HG03342 (cell line): ENCODE measurements around the gene CEP131.
A peak's percentile ranks its signal among the peaks of the same experiment; 100 is the strongest.

ENCODE experiments used
- ATAC-seq: cut with Tn5 transposase; IDR thresholded peaks from one replicate; pipeline ENCODE4 v1.9.1; 2021; ENCODE audit warnings: mild to moderate bottlenecking, moderate library complexity; ENCODE audit not compliant: unreplicated experiment

The CEP131 gene

GRCh38 chr17:81222906-81223761 lies at the start of gene CEP131:
TSS of gene CEP131 (minus strand) at chr17:81222965. CDS start at chr17:81220056, 2,909 bp downstream.
- peak; percentile 96 for ATAC-seq

DNA sequence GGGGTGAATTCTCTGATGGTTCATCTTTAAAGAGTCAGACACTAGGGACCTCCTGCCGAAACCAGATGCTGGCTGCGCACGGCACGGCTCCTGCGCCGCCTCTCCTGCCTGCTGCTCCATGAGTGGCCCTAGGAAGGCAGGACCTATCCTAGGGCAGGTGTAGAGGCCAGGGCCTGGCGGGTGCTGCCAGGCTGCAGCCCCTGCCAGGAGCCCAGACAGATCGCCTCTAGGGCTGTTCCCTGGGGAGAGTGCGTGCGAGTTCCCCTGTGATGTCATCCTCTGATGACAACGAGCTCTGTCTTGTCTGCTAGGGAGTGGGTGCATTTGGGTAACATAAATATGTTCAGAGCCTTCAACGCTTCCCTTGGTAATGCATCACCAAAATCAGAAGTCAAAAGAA lies 48.5 kb upstream of the CEP131 start:
- no peak for ATAC-seq

DNA sequence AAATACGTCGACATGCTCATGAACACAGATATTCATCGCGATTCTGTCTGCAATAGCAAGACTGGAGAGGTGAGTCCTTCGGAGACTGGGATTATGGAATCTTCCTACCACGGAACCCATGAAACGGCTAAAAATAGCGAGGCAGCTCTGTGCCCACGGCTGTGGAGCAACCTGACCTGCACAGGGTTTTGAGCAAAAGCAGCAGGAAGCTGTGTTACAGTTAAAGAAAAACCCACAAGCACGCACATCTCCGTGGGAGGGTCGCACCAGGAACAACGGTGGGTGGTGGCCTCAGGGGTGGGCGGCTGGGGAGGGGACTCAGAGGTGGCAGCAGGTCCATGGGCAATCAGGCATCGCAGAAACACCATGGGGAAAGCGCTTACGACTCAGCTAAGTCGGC lies 47.5 kb upstream of the CEP131 start:
- ATAC-seq = no peak

DNA sequence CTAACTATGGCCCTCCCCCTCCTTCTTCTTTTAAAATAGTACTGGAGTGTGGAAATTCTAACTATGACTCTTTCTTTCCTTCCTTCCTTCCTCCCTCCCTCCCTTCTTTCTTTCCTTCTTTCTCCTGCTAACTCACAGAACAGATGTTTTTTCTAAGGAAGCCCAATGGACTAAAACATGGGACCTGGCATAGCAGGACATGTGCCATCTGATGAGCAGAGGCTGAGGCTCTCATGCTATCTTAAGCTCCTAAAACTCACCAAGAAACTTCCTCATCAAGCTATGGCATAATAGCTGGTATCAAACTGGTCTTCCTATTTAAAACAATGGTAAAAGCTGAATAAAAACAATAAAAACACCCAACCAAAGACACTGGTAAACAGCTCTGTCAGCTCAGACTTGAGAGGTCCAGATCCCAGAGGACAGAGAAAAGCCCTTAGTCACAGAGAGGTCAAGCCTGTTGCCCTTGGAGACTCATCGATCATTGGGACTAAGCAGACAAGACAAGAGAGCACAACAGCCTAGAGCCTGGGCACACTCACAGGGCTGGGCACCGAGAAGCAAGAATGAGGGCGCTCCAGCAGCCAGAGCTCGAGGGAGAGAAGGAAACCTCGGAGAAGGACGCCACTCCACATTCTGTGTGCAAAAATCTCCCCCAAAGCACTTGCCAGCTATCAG lies 44.8 kb upstream of the CEP131 start:
- no peak for ATAC-seq

GRCh38 chr17:81265576-81265975 lies 42.8 kb upstream of the CEP131 start:
- ATAC-seq = no peak

DNA sequence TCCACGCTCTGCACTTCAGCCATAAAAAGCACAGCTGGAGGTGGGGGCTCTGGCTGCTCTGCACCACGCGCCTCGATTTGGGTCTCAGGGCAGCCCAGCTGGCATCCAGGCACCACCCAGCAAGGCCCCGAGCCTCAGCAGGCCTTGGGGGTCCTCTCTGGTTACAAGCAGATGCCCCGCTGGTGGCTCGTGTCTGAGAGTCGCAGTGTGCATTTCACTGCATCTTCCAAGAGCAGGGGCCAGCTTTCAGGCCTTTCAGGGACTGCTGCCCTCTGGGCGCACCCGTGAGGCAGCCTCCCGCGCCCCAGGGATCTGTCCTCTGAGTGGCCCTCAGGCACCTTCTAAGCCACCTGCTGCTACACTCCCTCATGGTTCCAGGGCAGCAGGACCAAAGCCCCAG lies 41.9 kb upstream of the CEP131 start:
- ATAC-seq = no peak

GRCh38 chr17:81263371-81264181 lies 40.8 kb upstream of the CEP131 start:
- no peak for ATAC-seq

DNA sequence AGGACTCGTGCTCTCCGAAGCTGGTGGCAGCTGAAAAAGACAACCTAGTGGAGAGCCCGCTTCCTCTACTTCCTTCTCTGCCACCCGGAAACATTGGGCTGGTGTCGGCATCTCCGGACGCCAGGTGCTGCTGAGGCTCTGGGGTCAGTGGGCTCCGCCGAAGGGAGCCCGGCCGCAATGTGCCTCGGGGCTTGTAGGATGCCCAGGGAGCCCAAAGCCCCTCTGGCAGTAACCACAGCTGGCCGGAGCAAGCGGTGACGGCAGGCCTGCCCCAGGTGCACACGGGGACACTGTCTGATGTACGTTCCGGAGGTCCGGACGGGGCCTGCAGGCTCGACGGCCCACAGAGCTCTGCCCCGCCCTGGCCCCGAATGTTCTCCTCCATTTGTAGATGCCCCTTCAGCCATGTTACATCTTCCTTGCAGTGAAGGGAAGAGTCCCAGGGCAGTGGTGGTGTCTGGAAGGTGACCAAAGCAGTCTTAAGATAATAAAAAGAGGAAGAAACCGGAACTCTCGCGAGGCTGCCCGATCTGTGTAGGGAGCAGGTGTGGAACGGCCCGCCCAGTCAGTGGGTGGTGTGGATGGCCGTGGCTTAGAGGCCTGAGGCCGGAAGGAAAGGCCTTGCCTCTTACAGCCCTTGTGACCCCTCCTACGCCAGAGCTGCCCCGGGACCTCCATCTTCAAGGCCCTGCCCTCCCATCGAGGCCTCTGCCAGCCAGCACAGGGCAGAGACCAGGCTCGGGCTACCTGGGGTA lies 39.0 kb upstream of the CEP131 start:
- ATAC-seq = no peak

DNA sequence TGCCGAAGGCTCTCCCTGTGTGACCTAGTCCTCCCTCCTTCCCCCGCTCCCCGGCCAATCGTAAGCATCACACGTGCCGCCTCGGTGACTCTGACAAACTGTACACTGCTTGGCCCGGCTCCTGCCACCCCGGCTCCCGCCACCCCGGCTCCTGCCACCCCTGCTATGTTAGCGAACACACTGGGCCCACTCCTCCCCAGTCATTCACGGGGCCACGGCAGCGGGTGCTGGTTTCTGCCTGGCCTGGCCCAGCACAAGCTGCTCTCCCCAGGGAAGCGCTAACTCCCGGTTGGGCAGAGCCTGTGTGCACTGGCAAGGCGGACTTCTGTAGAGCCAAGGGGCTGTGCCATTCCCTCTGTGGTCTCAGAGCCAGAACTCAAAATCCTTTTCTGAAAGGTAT lies 38.3 kb upstream of the CEP131 start:
- ATAC-seq = no peak

GRCh38 chr17:81260641-81261040 lies 37.9 kb upstream of the CEP131 start:
- no peak for ATAC-seq

DNA sequence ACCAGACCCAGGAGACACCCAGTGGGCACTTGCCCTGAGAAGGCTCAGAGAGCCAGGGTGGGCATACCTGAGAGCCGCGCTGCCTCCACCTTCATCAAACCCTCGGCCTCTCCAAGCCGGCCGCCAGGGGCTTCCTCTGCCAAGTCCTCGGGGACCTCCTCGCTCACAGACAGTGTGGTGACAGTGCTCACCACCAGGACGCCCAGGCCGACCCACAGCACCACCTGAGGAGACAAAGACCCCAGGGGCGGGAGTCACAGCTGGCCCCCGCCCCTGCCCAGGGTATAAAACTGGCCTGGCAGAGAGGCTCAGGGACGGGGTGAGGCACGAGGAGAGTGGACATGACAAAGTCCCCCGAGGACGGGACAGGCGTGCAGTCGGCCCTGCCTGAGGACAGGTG lies 37.4 kb upstream of the CEP131 start:
- ATAC-seq = no peak

DNA sequence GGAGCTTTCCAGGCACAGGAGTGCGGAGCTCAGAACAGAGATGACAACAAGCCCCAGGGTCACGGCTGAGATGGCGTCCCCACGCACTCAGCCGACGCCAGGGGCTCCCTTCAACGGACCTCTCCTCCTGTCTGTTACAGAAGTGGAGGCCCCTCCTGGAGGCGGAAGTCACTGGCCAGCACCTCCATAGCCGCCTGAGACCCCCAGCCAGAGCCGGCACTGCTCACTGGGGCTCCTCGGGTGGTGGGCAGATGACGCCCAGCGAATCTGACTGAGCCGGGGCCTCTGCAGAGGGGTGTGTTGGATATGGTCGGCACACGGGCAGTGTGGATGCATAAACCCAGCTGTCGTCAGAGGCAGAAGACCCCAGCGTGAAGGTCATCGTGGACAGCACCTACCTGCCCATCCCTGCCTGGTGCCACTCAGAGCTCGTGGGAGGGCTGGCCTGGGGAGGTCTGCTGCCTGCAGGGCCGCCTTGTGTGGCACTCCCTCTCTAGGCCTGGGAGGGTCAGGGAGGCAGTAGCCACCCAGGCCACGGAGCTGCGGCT lies 36.4 kb upstream of the CEP131 start:
- no peak for ATAC-seq

- ATAC-seq = no peak
These were observed 35.5 kb upstream of the CEP131 start for GRCh38 chr17:81258292-81258691.

DNA sequence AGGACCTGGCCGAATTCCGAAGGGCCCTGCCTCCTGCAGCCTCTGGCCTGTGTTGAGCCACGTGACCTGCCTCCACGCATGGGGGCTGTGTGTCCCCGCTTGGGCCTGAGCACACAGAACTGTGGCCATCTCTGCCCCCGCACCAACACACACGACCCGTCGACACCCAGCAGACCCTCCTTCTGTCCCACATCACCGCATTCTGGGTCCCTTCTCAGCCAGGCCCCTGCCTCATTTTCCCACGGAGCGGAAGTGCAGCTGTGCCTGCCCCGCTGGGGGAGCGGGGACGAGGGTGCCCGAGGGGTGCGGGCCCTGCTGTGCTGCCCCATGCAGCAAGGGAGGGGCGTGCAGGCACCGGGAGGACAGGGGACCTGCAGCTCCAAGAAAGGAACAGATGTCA lies 34.8 kb upstream of the CEP131 start:
- ATAC-seq = no peak

DNA sequence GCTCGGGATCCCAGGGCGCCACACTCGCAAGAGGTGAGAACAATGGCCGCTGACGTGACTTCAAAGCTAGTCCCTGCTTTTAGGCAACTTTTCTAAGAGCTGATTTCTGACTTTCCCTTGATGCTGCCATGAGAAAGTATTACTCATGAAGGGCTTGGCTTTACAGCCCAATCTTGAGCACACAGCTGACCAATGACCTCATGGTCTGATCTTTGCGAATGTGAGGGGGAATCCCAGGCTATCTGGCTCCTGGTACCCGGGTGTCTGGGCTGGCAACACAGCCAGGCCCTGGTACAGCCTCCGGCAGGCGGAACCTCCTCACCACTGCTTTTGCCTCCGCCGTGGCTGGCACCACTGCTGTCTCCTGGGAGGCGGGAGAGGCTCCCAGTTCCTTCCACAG lies 33.9 kb upstream of the CEP131 start:
- no peak for ATAC-seq

DNA sequence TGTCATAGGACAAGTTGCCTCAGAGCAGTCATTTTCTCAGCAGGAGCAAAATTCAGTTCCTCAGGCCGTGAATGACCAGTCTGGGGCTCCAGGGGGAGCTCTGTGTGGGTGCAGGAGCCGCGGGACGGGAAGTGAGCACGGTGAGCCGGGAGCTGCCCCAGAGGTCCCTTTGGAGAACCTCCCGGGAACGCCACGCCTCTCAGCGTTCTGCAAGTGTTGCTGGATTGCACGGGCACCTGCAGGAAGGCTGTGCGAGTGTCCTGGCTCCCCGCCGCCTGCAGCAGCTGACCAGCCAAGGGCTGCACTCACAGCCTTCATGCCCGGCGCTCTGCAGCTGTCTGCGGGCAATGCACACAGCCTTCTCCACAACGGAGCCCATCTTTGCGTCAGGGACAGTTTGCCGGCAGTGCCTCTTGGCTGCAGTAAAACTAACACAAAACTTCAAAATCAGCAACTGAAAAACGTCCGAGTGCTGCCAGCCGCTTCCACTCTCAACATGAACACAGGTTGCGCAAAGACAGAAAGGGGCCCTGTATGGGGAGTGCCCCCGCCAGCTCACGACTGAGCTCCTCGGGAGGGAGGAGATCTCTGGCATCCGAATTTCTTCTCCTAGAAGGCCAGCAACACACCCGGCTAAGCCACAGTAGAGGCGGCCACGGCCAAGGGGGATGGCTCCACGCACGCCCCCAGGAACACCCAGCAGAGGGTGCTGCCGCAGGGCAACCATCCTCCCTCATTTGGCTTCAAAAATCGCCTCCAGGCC lies 32.4 kb upstream of the CEP131 start:
- ATAC-seq = no peak

DNA sequence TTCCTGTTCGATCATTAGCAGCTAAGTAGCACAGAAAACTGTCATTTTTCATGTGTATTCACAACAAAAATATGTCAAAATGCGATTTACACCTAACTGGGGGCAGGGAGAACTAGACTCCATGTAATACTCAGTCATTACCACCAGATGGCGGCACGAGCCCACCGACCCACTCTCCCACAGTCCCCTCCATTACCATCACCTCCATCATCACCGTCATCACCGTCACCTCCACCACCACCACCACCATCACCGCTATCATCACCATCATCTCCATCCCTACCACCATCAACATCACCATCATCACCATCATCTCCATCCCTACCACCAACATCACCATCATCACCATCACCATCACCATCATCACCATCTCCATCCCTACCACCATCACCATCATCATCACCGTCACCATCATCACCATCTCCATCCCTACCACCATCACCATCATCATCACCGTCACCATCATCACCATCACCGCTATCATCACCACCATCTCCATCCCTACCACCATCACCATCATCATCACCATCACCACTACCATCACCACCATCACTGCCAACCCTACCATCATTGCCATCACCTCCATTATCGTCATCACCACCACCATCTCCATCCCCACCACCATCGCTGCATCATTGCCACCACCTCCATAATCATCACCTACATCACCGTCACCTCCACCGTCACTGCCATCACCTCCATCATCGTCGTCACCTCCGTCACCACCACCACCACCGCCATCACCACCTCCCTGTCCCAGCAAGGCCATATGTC lies 30.8 kb upstream of the CEP131 start:
- ATAC-seq = no peak

GRCh38 chr17:81252987-81253329 lies 30.2 kb upstream of the CEP131 start:
- ATAC-seq = no peak

DNA sequence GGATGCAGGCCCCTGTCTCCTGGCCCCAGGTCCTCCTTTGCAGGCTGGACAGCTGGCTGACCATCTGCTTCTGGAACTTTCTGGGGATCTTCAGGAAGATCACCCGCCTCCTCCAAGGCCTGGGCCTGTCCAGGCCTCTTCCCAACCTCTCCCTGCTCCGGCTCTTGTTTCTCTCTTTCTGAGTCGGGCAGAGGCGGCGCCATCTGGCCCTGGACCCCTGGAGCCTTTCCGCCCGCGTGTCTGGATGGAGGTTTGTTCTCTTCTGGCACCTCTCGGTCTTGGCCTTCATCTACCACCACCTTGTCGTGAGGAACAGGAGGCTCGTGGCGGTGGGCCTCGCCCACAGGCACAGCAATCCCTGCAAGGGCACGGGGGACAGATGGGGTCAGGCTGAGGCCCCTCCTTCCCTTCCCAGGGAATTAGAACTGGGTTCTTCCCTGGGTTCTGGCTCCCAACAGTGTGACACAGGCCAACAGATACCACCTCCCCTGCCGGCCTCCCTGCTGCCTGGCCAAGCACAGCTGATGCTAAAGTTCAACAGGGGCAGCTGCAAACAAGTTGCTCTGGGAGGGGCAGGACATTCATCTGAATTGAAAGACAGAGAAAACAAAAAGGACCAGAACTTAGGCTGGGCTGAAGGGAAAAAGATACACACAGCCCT lies 29.7 kb upstream of the CEP131 start:
- ATAC-seq = no peak
